HG03565 (cell line): ENCODE measurements around the gene SF3A1.

ENCODE experiments used
- ATAC-seq: cut with Tn5 transposase; IDR thresholded peaks from one replicate; pipeline ENCODE4 v1.9.1; 2021; ENCODE audit warnings: mild to moderate bottlenecking, moderate library complexity; ENCODE audit not compliant: unreplicated experiment

The SF3A1 gene

GRCh38 chr22:30289141-30289979 is 67.3 kb downstream of the SF3A1 start, which contains the start of gene CASTOR1:
Gene CASTOR1 (minus strand): TSS chr22:30289505. CDS start chr22:30289497, 8 bp downstream.
- peak; percentile 40 for ATAC-seq

- ATAC-seq: no peak
Measured at GRCh38 chr22:30288419-30289140, 68.1 kb downstream of the SF3A1 start.

DNA sequence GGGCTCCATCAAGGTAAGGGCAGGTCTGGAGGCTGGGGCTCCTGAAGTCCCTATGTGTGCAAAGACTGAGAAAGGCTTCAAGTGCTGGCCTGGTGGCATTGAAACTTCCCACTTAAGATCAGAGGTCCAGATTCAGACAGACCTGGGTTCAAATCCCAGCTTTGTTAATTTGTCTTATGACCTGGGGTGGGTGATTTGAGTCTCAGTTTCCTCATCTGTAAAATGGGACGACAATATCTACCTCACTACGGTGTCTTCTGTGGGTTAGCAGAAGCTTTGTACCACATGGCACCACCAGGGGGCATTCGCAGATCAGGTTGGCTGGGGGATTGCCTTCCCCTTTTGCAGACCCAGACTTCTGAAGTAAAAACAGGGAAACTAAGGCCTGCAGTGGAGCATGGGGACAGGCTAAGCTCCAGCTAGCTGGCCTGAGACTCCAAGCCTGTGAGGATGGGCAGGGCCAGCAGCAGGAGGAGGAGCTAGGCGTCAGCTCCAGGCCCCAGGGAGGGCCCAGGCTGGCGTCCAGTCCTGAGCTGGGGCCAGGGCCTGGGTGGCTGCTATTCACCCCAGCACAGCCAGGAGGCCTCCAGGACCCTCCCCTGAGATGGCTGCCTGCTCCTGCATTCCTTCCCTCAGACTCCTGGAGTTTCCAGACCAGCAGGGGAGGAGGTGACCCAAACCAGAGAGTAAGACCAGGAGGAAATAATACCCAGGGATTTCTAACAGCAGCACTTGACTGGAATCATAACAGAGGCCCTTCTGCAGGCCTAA is 68.9 kb downstream of the SF3A1 start:
- ATAC-seq: no peak

DNA sequence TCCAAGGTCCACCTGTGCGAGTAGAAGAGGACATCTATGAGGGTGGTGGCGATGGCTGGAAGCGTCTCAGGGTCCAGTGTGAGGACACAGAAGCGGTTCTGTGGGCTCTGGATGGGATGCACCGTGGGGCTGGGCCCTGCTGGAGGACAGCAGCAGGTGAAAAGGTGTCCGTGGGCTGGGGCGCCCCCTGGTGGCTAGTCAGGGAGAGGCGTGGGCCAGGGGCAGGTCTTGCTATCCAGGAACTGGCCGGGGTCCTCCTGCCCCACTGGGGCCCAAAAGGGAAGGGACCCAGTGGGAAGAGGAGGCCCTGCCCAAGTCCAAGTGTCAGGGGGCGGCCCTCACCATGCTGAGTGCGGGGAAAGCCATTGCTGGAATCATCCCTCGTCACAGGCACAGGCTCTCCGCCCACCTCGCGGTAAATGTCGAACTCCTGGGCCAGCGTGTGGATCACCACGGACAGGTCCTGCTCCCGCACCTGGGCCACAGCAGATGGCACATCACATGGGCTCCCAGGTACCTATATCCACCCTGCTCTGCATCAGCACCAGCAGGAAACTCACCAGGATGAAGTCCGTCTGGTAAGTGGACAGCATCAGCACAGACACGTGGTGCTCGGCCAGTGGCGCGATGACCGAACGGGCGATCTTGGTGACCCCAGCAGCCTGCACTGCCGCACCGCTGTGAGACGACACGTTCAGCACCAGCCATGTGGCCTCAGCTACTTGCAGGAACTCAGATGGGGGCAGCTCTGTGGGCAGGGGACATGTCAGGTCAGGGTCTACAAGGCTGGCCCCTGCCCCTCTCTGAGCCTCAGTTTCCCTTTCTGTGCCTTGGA is 69.7 kb downstream of the SF3A1 start:
- ATAC-seq: no peak

DNA sequence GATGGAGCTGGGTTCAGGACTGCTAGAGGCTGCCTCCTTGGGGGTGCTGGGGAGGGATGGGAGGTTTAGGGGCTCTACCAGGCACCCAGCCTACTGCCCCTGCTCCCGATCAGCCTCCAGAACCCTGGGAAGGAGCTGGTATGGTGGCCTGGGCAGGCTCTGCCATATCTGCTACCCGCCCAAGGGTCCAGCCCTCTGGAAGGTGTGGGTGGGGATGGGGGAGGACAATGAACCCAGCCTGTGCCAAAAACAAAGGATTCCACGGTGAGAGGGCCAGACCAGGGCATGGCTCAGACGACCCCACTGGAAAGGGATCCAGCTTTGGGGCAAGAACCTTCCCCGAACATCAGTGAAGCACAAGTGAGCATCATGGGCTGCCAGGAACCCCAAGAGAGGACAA is 70.4 kb downstream of the SF3A1 start:
- ATAC-seq: no peak

- no peak for ATAC-seq
Measured at GRCh38 chr22:30285846-30286200, 70.9 kb downstream of the SF3A1 start.

GRCh38 chr22:30285176-30285845 is 71.4 kb downstream of the SF3A1 start:
- no peak for ATAC-seq

DNA sequence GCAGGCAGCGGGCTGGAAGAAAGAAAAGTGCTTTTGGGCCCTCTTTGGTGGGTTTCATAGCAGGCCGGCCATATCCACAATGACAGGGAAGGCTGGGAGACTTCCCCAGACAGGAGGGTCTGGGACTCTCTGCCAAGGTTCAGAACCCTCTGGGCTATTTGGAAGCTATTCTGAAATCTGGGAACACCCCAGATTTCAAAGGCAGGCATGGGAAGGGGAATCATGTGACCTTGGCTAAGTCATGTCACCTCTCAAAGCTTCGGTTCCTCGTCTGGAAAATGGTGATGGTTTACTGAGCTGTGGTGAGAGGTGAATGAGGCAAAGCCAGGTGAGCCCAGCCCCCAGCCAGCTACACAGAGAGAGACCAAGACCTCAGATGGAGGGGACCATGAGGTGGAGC is 72.0 kb downstream of the SF3A1 start:
- no peak for ATAC-seq

GRCh38 chr22:30284172-30284571 is 72.5 kb downstream of the SF3A1 start:
- no peak for ATAC-seq

GRCh38 chr22:30283342-30283741 is 73.4 kb downstream of the SF3A1 start:
- ATAC-seq: no peak

- ATAC-seq: no peak
Measured at GRCh38 chr22:30282616-30283046, 74.1 kb downstream of the SF3A1 start.
